Thyroid gland (tissue), 4 donors: Measurements from ENCODE around the gene HNRNPF. TPM values are rescaled to one million over a fixed set of nuclear protein-coding genes. Genes with fewer than 3 reads are reported as not detected.

Experiments used
- DNase-seq, 2 donors: peaks; one replicate each; pipeline ENCODE4 v3.0.0-alpha.2; 2019
- H3K27ac ChIP-seq, 3 donors: fragments of 200-600 bp; sonication (generic); 1 replicate in 2 of 3; 2 replicates in 1 of 3; pipeline ENCODE4 v1.5.1; 2016 to 2019; ENCODE audit warnings: mild to moderate bottlenecking in 1 of 3, moderate library complexity in 1 of 3
- H3K27me3 ChIP-seq: fragments of 200-600 bp; sonication (generic); one replicate; pipeline ENCODE4 v1.5.1; 2019
- H3K36me3 ChIP-seq, 2 donors: fragments of 200-600 bp; sonication (generic); one replicate each; pipeline ENCODE4 v1.5.1; 2016 to 2019
- H3K4me1 ChIP-seq, 2 donors: fragments of 200-600 bp; sonication (generic); one replicate each; pipeline ENCODE4 v1.5.1; 2017 to 2019
- H3K4me3 ChIP-seq, 3 donors: fragments of 200-600 bp; sonication (generic); replicated peaks in 1 of 3; 1 replicate in 2 of 3; 2 replicates in 1 of 3; pipeline ENCODE4 v1.5.1; 2016; ENCODE audit warnings: mild to moderate bottlenecking in 1 of 3
- H3K9me3 ChIP-seq: fragments of 200-600 bp; sonication (generic); one replicate; pipeline ENCODE4 v1.5.1; 2017
- POLR2A ChIP-seq, 2 donors: fragments of 450-650 bp; IDR thresholded peaks; one replicate each; pipeline ENCODE4 v1.6.1; 2017; ENCODE audit warnings: antibody characterized with exemption in 2 of 2, mild to moderate bottlenecking in 2 of 2, moderate library complexity in 1 of 2
- WGBS, 2 donors: methylation state at CpG; one replicate each; pipeline ENCODE4 v1.1.5; 2017; 5-methylcytosine and 5-hydroxymethylcytosine counted together
- intact Hi-C: fragments of 100-400 bp; cut with DNase I; formaldehyde crosslinking; loops from one replicate; pipeline ENCODE4 v1.15.1; 2023
- total RNA-seq, 4 donors: library from RNA; depleted of rRNA; stranded (reverse); fragments of >200 nt; gene quantifications; one replicate each; pipeline ENCODE4 v1.2.3, GENCODE V29; 2016
- TF ChIP-seq, protein P1 (sequence below), 6 experiments: fragments of 200-600 bp in 3 of 6; fragments of 450-650 bp in 3 of 6; sonication (generic) in 3 of 6; IDR thresholded peaks; one replicate each; pipeline ENCODE4 v1.5.1; 2016 to 2019; ENCODE audit warnings: antibody characterized with exemption in 6 of 6, mild to moderate bottlenecking in 2 of 6, inconsistent platforms in 1 of 6, moderate library complexity in 1 of 6

The HNRNPF gene
- total RNA-seq, 4 donors from 2014 or later: 148 to 158 (median 155) TPM

GRCh38 chr10:43361547-43362190 lies 47.3 kb downstream of the HNRNPF start:
- H3K27me3 ChIP-seq: no peaks in the 10 kb centered on the region
- no peak for DNase-seq
- TF ChIP-seq POLR2A (IDR thresholded peaks at IDR 0.05): no peak
- TF ChIP-seq, protein P1, sequence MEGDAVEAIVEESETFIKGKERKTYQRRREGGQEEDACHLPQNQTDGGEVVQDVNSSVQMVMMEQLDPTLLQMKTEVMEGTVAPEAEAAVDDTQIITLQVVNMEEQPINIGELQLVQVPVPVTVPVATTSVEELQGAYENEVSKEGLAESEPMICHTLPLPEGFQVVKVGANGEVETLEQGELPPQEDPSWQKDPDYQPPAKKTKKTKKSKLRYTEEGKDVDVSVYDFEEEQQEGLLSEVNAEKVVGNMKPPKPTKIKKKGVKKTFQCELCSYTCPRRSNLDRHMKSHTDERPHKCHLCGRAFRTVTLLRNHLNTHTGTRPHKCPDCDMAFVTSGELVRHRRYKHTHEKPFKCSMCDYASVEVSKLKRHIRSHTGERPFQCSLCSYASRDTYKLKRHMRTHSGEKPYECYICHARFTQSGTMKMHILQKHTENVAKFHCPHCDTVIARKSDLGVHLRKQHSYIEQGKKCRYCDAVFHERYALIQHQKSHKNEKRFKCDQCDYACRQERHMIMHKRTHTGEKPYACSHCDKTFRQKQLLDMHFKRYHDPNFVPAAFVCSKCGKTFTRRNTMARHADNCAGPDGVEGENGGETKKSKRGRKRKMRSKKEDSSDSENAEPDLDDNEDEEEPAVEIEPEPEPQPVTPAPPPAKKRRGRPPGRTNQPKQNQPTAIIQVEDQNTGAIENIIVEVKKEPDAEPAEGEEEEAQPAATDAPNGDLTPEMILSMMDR (IDR thresholded peaks at IDR 0.05): no peak
- H3K4me1 ChIP-seq: peaks cover 5 to 11% of the 10 kb centered on the region in 2 donors
- WGBS, 2 donors: 12 to 16% methylated on average over 20 to 21 of the region's 21 CpGs
- no peaks in the 10 kb centered on the region for H3K36me3 ChIP-seq
- no peaks in the 10 kb centered on the region for H3K9me3 ChIP-seq
- intact Hi-C loops: no loop called here
- peak overlapping the region; percentile 29 to 53 (median 32) for H3K4me3 ChIP-seq
- H3K27ac ChIP-seq: peak overlapping the region; percentile 52 to 79 (median 76)

- H3K4me1 ChIP-seq: peaks cover 5 to 11% of the 10 kb centered on the region in 2 donors
- WGBS, 2 donors: 87 to 88% methylated on average over 6 of the region's 6 CpGs
- H3K4me3 ChIP-seq: no peak overlapping the region
- no peaks in the 10 kb centered on the region for H3K36me3 ChIP-seq
- intact Hi-C loops: no loop called here
- no peaks in the 10 kb centered on the region for H3K27me3 ChIP-seq
- no peak for DNase-seq
- no peak for TF ChIP-seq POLR2A (IDR thresholded peaks at IDR 0.05)
- TF ChIP-seq, protein P1 (IDR thresholded peaks at IDR 0.05): no peak
- no peak overlapping the region for H3K27ac ChIP-seq
- H3K9me3 ChIP-seq: no peaks in the 10 kb centered on the region
These were observed 48.9 kb downstream of the HNRNPF start for GRCh38 chr10:43360086-43360485.

GRCh38 chr10:43355749-43356371 lies 53.1 kb downstream of the HNRNPF start:
- 62 to 68% methylated on average over 4 of the region's 4 CpGs for WGBS, 2 donors
- no peaks in the 10 kb centered on the region for H3K9me3 ChIP-seq
- H3K27ac ChIP-seq: no peak overlapping the region
- DNase-seq: no peak
- H3K4me1 ChIP-seq: peaks cover 0 to 5% of the 10 kb centered on the region in 2 donors
- no peak for TF ChIP-seq POLR2A (IDR thresholded peaks at IDR 0.05)
- TF ChIP-seq, protein P1 (IDR thresholded peaks at IDR 0.05): no peak
- H3K27me3 ChIP-seq: peaks cover under 1% of the 10 kb centered on the region
- no peaks in the 10 kb centered on the region for H3K36me3 ChIP-seq
- intact Hi-C loops: no loop called here
- no peak overlapping the region for H3K4me3 ChIP-seq

GRCh38 chr10:43354879-43355380 lies 54.1 kb downstream of the HNRNPF start:
- 21 to 26% methylated on average over 2 of the region's 2 CpGs for WGBS, 2 donors
- Histone ChIP-seq H3K4me3 (no peak overlapping the region), H3K9me3 (no peaks in the 10 kb centered on the region), H3K36me3 (no peaks in the 10 kb centered on the region), H3K27me3 (peaks cover 4% of the 10 kb centered on the region), H3K27ac (no peak overlapping the region), H3K4me1 (peaks cover 0 to 10% of the 10 kb centered on the region in 2 donors)
- TF ChIP-seq, protein P1 (IDR thresholded peaks at IDR 0.05): no peak
- no peak for TF ChIP-seq POLR2A (IDR thresholded peaks at IDR 0.05)
- intact Hi-C loops: no loop called here
- no peak for DNase-seq

GRCh38 chr10:43354330-43354635 lies 54.7 kb downstream of the HNRNPF start:
- DNase-seq: no peak
- Histone ChIP-seq H3K4me1 (peaks cover 0 to 10% of the 10 kb centered on the region in 2 donors), H3K4me3 (no peak overlapping the region), H3K36me3 (no peaks in the 10 kb centered on the region), H3K9me3 (no peaks in the 10 kb centered on the region), H3K27ac (no peak overlapping the region), H3K27me3 (peaks cover 4% of the 10 kb centered on the region)
- TF ChIP-seq, protein P1 (IDR thresholded peaks at IDR 0.05): no peak
- no peak for TF ChIP-seq POLR2A (IDR thresholded peaks at IDR 0.05)
- intact Hi-C loops: no loop called here
- 61 to 69% methylated on average over 2 of the region's 2 CpGs for WGBS, 2 donors
